OCI-LY3 (cell line): ENCODE results near the gene TMEM132C.

Source experiments
- H2AFZ ChIP-seq: fragments of 200-600, 300-600 bp; shearing (Covaris generic); 2 replicates; pipeline ENCODE4 v1.6.0; 2014; ENCODE audit warnings: antibody characterized with exemption, low read depth, low read length
- H3K27ac ChIP-seq: fragments of 200-600, 300-600 bp; sonication (generic); 2 replicates; pipeline ENCODE4 v1.5.1; 2014; ENCODE audit warnings: mild to moderate bottlenecking, low read length, moderate library complexity, mixed read lengths
- H3K27me3 ChIP-seq: fragments of 200-600, 300-600 bp; sonication (generic); 2 replicates; pipeline ENCODE4 v1.6.1; 2014; ENCODE audit warnings: low read depth, low read length, mixed read lengths
- H3K36me3 ChIP-seq: fragments of 200-600, 300-600 bp; sonication (generic); replicated peaks from 2 replicates; pipeline ENCODE3; 2014; ENCODE audit warnings: low read depth, low read length, mixed read lengths
- H3K4me1 ChIP-seq: fragments of 300-600, 200-600 bp; sonication (generic); 2 replicates; pipeline ENCODE4 v1.6.1; 2014; ENCODE audit warnings: low read length, mixed read lengths
- H3K4me2 ChIP-seq: fragments of 200-600, 300-600 bp; sonication (generic); 2 replicates; pipeline ENCODE4 v1.6.1; 2014; ENCODE audit warnings: low read length, mixed read lengths
- H3K4me3 ChIP-seq: fragments of 300-600, 200-600 bp; sonication (generic); 2 replicates; pipeline ENCODE4 v1.5.1; 2014; ENCODE audit warnings: antibody characterized with exemption, mild to moderate bottlenecking, low read length, moderate library complexity
- H3K79me2 ChIP-seq: fragments of 300-600, 200-600 bp; shearing (Covaris generic); 2 replicates; pipeline ENCODE4 v1.6.1; 2014; ENCODE audit warnings: mild to moderate bottlenecking, low read length, mixed read lengths
- H3K9ac ChIP-seq: fragments of 300-600, 200-600 bp; shearing (Covaris generic); 2 replicates; pipeline ENCODE4 v1.6.0; 2014; ENCODE audit warnings: mild to moderate bottlenecking, low read length, moderate library complexity
- H3K9me3 ChIP-seq: fragments of 200-600, 300-600 bp; shearing (Covaris generic); 2 replicates; pipeline ENCODE4 v1.6.1; 2014; ENCODE audit warnings: low read length, mixed read lengths; ENCODE audit not compliant: insufficient read depth
- H4K20me1 ChIP-seq: fragments of 200-600, 300-600 bp; sonication (generic); 2 replicates; pipeline ENCODE4 v1.6.1; 2016; ENCODE audit warnings: low read length, mixed read lengths; ENCODE audit not compliant: insufficient read depth
- CTCF ChIP-seq: fragments of 200-600, 300-600 bp; sonication (generic); IDR thresholded peaks from 2 replicates; pipeline ENCODE4 v1.5.1; 2014; ENCODE audit warnings: antibody characterized with exemption, low read length, low read depth
- EZH2phosphoT487 ChIP-seq: fragments of 200-600 bp; shearing (Covaris generic); IDR thresholded peaks from 2 replicates; pipeline ENCODE4 v1.6.1; 2018; ENCODE audit warnings: antibody characterized with exemption, mixed run types, low read depth

Gene TMEM132C

GRCh38 chr12:128734371-128734770 is 467.4 kb downstream of the TMEM132C start:
- Histone ChIP-seq H3K9me3 (no peaks in the 10 kb centered on the region), H3K36me3 (no peaks in the 10 kb centered on the region), H2AFZ (no peak overlapping the region), H3K9ac (no peak overlapping the region), H3K27me3 (peaks cover 39% of the 10 kb centered on the region; the same call in 1 of the 2 replicates), H3K4me2 (no peak overlapping the region), H3K4me1 (no peaks in the 10 kb centered on the region), H4K20me1 (no peaks in the 10 kb centered on the region), H3K27ac (no peak overlapping the region), H3K79me2 (no peaks in the 10 kb centered on the region), H3K4me3 (no peak overlapping the region)
- TF ChIP-seq CTCF (no peak), EZH2phosphoT487 (no peak)

DNA sequence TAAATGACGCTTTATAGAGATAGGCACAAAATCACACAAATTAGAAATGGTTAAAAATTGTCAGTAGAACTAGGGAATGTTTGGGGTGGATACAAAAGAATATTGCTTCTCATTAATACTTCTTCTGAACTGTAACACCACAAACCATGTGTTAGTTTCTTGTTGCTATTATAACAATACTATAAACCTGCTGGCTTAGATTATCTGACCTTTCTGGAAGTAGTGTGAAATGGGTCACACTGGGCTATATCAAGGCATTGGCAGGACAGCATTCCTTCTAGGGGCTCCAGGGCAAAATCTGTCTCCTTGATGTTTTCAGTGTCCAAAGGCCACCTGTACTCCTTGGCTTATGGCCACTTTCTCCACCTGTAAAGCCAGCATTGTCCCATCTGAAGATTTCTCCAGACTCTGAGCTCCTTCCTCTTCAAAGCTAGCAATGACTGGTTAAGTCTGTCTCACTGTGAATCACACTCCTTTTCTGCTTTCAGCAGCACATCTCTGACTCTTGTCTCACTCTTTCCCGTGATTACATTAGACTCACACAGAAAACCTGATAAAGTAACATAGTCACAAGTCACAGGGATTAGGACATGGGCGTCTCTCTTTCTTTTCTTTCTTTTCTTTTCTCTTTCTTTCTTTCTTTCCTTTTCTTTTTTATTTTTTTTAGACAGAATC is 470.5 kb downstream of the TMEM132C start:
- H3K4me3 ChIP-seq: no peak overlapping the region
- no peaks in the 10 kb centered on the region for H3K36me3 ChIP-seq
- peaks cover 33% of the 10 kb centered on the region; the same call in 1 of the 2 replicates for H3K27me3 ChIP-seq
- no peak overlapping the region for H2AFZ ChIP-seq
- H3K4me1 ChIP-seq: no peaks in the 10 kb centered on the region
- no peak overlapping the region for H3K27ac ChIP-seq
- H3K4me2 ChIP-seq: no peak overlapping the region
- H3K79me2 ChIP-seq: no peaks in the 10 kb centered on the region
- H3K9me3 ChIP-seq: no peaks in the 10 kb centered on the region
- no peaks in the 10 kb centered on the region for H4K20me1 ChIP-seq
- H3K9ac ChIP-seq: no peak overlapping the region
- no peak for TF ChIP-seq EZH2phosphoT487
- no peak for TF ChIP-seq CTCF

- no peaks in the 10 kb centered on the region for H3K79me2 ChIP-seq
- no peaks in the 10 kb centered on the region for H3K36me3 ChIP-seq
- H4K20me1 ChIP-seq: no peaks in the 10 kb centered on the region
- no peak overlapping the region for H3K4me2 ChIP-seq
- H2AFZ ChIP-seq: no peak overlapping the region
- H3K27ac ChIP-seq: no peak overlapping the region
- H3K4me1 ChIP-seq: no peaks in the 10 kb centered on the region
- no peaks in the 10 kb centered on the region for H3K9me3 ChIP-seq
- no peak for TF ChIP-seq CTCF
- TF ChIP-seq EZH2phosphoT487: no peak
- H3K27me3 ChIP-seq: peaks cover 19% of the 10 kb centered on the region
- no peak overlapping the region for H3K9ac ChIP-seq
- no peak overlapping the region for H3K4me3 ChIP-seq
Measured at GRCh38 chr12:128743916-128744315, 476.9 kb downstream of the TMEM132C start.

DNA sequence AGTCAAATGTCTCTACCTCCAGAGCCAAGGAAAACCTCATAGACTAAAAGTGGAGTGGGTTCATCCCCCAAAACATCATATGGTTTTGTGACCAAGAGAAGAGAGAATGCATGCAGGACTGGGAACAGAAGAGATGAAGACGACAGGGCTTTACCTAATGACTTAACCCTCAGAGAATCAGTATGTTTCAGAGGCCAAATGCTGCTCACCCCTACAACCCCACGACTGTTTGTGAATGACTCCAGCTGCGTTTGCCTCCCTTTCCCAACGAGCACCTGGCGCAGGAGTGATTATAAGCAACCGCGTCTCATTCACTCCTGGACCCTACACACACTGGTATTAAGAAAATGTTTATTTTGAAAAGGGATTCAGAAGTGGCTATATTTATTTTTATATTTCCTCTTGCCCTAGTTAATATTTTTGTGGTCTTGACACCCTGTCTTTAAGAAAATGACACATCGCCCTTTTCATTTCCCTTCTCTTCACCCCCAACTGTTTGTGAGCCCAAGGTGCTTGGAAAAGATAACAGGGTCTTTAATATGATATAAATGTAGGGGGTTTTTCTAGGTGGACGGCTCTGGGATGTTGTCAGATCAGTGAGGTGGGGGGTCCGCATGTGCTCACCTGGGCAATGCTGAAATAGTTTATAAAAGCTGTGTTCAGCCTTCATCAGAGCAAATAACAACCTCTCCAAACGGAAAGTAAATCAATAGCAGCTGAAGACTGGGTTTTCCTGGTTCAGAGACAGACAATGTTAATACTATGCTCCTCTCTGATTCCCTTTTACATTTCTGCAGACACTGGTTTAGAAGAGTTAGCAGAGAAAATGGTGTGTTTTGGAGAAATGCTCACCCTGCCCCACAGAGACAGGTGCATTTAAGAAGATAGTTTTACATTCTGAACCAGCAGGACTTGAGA is 479.1 kb downstream of the TMEM132C start:
- H4K20me1 ChIP-seq: no peaks in the 10 kb centered on the region
- no peak overlapping the region for H3K4me3 ChIP-seq
- H3K79me2 ChIP-seq: no peaks in the 10 kb centered on the region
- no peaks in the 10 kb centered on the region for H3K9me3 ChIP-seq
- H3K4me1 ChIP-seq: no peaks in the 10 kb centered on the region
- peaks cover 33% of the 10 kb centered on the region for H3K27me3 ChIP-seq
- H3K36me3 ChIP-seq: no peaks in the 10 kb centered on the region
- TF ChIP-seq EZH2phosphoT487 (no peak), CTCF (no peak)
- no peak overlapping the region for H3K4me2 ChIP-seq
- H3K9ac ChIP-seq: no peak overlapping the region
- no peak overlapping the region for H2AFZ ChIP-seq
- H3K27ac ChIP-seq: no peak overlapping the region
